Endometrium (tissue), 2 donors: ENCODE results near the gene R3HDM2.
"Not testable (repeated sequence)": the region's sequence is repeated elsewhere in the genome, so short reads cannot be mapped to it uniquely, and the experiment has no call there.

Experiments
- FAIRE-seq: peaks from 2 replicates; lab custom pipeline; 2012; peaks lifted over from hg19 to GRCh38; lab: Jason Lieb, UNC
- donor health status: control.
- donor health status: control.

Gene R3HDM2

DNA sequence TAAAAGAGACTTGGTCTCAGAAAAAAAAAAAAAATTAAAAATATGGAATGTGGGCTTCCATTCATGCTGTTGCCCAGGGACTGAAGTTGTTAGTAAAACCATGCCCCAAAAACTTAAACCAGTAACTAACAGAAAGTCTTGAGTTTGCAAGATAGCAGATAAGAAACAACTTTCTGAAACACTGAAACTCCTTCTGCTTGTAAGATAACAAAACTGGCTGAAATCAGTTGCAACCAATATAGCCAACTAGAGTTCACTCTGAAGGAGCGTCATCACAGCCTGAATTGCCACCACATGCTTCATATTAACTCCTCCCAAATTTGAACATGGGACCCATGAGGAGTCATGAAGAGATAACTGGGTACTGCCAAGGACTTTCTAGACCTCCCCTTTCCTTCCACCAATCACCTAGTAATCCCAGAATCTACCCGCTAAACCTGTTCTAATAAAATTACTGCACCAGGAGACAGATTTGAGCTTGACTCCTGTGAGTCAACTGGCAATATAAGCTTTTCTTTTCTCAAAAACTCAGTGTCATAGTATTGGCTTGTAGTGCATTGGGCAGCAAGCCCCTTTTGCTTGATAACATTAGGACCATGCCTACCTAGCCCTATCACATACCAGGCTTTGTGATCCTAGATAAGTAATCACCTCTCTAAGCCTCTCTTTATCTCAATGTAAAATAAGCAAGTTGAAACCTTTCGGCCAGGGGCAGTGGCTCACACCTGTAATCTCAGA lies 53.6 kb downstream of the R3HDM2 start:
- FAIRE-seq: no peak

DNA sequence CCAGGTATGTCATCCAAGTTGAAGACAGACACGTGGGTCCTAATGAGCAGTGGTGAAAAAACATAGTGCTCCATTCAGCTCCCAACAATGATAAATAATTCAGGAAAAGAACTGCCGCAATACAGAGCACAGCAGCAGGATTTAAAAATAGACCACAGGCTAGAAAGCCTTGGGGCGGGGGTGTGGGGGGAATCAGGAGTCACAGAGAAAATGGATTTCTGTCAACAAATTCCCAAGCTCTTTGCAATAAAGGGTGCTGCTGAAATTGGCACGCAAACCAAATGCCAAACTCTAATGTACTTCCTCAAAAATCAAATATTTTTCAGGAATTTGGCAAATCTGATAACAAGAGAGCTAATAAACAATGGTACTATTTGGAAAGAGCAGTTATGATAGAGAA lies 58.6 kb downstream of the R3HDM2 start:
- FAIRE-seq: no peak

DNA sequence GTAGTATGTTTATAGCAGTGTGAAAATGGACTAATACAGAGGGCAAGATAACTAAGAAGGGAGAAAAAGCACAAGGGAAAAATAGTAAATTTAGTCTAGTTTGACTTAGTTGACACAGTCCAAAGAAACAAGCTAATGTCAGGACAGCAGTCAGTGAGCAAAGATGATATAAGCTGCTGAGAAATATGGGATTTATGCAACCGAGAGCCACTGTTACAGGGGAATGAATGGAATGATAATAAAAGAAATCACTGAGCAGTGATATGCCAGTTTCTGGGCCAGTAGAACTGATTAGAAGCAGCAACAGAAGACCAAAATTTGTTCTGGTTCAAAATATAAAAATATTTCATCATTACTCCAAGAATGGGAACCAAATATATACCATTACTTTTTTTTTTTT lies 60.1 kb downstream of the R3HDM2 start:
- FAIRE-seq: no peak

DNA sequence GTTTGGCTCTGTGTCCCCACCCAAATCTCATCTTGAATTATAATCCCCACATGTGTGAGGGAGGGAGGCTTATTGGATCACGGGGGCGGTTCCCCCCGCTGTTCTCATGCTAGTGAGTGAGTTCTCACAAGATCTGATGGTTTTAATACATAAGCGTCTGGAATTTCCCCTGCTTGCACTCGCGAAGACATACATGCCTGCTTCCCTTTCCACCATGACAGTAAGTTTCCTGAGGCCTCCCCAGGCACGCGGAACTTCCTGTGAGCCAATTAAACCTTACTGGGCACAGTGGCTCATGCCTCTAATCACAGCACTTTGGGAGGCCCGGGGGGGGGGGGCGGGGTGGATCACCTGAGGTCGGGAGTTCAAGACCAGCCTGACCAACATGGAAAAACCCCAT lies 60.8 kb downstream of the R3HDM2 start:
- no peak for FAIRE-seq

DNA sequence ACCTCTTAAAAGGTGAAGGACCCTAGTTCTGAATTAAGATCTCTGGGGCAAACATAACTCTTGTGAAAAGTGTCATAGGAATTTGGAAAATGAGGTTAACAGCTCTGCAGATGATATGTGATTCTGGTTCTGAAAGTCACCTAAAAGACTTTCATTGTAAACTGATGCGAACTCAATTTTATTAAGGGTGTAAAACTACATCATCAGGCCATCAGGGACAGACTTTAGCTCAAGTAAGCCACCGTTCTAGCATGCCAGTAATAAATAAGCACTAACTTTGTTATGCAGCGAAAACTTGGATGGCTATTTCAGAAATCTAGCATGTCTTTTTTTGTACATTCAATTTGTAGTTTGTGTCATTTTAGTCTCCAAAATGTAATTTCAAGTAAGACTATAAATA lies 61.6 kb downstream of the R3HDM2 start:
- FAIRE-seq: no peak

DNA sequence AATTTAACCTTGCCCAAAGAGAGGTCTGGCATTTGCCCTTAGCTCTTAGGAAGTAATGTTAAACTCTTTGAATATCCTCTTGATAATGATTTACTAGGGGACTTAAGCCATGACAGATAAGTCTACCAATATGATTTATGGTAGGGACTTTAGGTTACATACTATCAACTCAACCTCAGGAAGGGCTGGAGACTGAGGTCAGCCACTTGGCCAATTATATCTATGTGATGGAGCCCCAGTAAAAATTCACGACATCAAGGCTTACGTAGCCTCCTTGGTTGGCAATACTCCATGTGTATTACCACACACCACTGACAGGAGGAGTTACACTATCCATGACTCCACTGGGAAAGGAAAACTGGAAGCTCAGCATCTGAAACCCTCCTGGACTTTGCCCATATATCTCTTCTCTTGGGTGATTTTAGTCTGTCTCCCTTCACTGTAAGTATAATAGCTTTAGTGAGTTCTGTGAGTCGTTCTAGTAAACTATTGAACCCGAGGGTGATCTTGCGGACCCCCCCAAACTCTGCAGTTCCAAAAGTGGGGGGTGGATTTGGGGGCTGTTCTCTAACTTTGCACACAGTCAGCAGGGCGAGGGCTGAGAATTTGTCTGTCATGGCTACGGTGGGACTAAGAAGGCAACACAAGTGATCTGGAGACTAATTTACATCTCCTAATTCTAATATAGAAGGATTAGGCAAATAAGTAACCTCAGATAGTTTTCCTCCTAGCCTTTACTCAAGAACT lies 62.3 kb downstream of the R3HDM2 start:
- FAIRE-seq: no peak

DNA sequence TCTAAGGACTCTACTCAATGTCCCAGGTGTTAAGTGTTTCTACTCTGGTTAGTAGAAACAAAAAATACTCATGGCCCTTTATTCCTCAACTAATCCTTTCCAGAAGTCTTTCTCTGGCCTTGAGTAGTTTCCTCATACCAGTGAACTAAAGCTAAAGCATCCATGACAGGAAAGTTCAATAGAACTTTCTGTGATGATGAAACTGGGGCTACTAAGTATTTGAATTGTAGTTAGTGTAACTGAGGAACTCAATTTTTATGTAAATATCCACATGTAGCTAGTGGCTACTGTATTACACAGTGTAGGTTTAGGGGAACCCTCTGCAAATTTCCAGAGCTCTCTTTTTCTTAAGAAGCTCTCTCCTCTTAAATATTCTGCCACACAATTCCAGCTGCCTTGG lies 63.7 kb downstream of the R3HDM2 start:
- no peak for FAIRE-seq

DNA sequence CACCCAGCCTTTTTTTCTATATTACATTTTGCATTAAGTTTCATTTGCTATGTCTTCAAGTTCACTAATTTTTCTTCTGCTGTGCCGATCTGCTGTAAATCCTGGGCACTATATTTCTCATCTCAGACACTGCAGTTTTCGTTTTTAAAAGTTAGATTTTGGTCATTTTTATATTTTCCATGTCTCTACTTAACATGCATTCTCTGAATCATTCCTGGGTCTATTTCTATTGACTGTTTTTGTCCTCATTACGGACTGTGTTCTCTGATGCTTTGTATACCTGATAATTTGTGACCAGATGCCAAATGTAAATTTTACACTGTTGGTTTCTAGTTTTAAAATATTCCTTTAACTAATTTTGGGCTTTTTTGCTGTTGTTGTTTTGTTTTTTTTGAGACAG lies 64.5 kb downstream of the R3HDM2 start:
- no peak for FAIRE-seq

DNA sequence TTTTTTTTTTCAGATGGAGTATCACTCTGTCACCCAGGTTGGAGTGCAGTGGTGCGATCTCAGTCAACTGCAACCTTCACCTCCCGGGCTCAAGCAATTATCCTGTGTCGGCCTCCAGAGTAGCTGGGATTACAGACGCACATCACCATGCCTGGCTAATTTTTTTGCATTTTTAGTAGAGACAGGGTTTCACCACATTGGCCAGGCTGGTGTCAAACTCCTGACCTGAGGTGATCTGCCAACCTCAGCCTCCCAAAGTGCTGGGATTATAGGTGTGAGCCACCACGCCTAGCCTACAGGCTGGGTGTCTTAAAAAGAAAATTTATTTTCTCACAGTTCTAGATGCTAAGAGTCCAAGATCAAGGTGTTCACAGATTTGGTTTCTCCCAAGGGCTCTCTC lies 66.7 kb downstream of the R3HDM2 start:
- FAIRE-seq: not testable (repeated sequence)

DNA sequence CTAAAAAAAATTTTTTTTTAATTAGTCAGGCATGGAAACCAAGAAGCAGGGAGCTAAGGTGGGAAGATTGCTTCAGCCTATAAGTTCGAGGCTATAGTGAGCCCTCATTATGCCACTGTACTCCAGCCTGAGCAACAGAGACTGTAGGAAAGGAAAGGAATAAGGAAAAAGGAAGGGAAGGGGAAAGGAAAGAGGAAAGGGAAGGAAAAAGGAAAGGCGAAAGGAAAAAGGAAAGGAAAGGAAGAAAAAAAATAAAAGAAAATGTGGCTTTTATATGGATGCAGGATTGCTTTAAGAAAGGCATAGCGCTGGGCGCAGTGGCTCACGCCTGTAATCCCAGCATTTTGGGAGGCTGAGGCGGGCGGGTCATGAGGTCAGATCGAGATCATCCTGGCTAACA lies 70.4 kb downstream of the R3HDM2 start:
- no peak for FAIRE-seq

DNA sequence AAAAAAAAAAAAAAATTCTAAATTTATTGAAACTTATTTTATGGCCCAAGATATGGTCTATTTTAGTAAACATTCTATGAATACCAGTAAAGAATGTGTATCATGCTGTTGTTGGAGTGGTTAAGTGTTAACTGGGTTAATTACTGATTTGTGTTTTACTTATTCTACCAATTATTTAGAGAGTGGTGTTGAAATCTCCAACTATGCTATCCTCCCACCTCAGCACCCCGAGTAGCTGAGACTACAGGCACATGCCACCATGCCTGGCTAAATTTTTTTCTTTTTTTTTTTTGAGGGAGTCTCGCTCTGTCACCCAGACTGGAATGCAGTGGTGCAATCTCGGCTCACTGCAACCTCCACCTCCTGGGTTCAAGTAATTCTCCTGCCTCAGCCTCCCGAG lies 72.2 kb downstream of the R3HDM2 start:
- FAIRE-seq: no peak

DNA sequence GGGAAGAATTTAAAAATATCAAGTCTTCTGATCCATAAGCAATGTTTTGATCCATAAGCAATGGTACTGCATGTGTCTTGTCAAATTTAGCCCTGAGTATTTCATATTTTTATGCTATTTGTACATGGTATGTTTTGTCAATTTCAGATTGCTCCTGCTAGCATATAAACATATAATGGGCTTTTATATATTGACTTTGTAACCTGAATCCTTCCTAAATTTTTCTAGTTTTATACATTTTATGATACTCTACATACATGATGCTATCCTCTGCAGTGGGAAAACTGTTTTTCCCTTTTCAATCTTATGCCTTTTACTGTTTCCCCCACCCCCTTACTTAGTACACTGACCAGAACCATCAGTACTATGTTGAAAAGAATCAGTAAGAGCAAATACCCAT lies 75.1 kb downstream of the R3HDM2 start:
- no peak for FAIRE-seq

DNA sequence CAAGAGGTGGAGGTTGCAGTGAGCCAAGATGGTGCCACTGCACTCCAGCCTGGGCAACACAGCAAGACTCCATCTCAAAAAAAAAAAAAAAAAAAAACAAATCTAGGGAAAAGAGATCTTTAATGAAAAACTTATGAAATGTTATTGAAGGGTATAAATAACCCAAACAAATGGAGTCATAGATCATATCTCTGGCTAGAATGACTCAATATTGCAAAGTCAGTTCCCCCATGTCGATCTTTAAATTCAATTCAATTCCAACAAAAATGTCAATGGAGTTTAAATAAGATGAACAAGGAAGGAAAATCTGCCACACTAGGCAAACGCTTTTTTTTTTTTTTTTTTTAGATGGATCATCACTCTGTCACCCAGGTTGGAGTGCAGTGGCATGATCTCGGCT lies 78.7 kb downstream of the R3HDM2 start:
- no peak for FAIRE-seq

DNA sequence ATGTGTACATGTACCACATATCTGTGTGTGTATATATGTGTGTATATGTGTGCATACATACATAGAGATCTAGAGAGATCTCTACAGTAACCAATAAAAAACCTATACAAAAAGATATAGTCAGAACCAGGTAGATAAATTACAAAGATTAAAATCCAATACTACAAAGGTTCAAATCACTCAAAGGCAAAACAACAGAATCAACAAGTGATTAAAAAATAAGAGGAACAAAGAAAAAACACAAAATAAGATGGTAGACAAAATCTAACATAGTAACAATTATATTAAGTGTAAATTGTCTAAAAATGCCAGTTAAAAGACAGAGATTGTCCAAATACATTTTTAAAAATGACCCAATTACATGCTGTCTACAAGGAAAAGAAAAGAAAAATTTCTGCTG lies 83.6 kb downstream of the R3HDM2 start:
- FAIRE-seq: no peak

DNA sequence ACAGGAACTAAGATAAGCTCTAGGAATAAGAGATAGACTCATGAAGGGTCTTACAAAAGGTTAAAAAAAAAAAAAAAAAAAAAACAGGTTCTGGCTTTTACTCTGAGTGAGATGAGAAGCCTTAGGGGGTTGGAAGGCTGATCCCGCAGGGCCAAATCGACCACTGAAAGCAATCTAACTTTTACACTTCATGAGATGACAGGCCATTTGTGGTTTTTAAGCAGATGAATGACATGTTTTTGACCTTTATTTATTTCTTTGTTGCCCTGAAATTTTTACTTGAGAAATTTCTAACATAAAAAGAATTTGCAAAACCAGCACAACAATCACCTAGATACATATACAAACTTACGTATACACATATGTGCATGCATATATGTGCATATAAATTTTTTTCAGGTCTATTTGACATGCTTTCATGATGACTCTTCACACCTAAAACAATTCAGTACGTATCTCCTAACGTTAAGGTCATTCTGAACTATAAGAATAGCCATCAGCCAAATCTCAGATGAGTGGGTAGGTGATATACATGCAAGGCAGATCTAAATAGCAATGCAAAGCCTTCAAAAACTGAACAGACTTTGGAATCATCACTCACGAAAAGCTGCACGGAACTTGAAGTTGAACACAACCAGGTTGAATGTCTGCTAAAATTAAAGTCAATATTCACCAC lies 87.0 kb downstream of the R3HDM2 start:
- no peak for FAIRE-seq

DNA sequence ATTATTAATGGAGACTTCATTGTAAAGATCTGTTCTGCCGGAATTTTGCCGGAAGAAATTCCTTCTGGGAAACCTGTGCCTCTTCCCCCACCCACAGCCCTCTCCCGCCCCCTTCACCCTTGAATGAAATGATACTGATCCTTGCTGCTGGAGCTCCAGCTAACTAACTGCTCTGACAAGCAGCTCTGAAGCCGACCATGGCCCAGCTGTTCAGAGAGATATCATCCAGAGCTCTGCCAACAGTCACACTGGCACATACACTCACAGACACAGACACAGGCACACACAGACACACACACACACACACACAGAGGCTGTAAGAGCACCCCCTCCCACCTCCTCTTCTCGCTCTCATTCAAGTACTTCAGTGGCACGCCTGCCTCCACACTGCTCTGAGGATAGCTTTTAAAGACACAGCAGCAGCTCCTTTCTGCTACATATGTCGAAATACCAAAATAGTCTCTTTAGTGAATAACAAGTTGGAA lies 88.6 kb downstream of the R3HDM2 start:
- no peak for FAIRE-seq

DNA sequence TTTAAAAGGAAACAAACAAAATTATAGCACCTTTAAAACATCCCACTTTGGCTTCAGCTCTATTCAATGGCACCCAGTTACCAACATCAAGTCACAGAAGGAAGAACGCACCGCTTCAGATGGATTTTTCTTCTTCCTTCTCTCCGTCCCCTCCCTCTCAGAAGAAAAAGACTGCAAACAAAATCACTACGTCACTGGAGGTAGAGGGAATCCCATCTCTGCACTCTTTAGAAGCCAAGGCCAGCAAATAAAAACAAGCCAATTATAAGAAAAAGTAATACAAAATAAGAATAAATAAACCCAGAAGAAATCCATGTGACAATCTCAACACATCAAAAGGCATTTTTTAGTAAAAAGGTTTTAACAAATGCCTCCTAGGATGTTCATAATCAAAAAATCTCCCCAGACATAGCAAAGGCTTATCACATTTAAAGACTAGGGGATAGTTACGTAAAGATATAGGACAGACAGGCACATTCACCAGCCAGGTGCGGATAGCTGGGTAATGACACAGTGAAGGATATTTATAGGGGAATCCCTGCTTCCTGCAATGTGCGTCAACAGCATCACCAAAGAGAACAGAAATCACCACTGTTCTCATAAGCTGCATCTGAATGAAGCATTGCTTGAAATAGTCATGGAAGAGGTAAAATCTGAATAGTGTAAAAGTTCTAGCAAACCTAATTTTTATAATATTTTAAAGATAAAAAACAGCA lies 89.4 kb downstream of the R3HDM2 start:
- no peak for FAIRE-seq

DNA sequence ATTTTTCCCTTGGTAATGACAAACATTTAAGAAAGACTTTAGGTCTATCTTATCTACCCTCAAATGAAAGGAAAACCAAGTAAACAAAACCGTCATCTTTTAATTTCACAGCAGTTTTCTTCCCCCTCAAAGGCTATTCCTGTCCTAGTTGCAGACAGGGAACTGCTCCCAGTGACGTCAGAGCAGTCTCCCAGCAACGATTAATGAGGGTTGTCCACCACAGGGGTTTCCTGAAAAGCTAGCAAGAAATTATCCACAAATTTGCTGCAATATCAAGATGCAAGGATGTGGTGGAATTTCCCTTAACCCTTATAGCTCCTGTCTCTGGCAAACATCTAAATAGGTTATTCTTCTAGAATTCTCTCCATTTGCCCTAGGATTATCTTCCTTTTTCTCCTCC lies 90.7 kb downstream of the R3HDM2 start:
- FAIRE-seq: peak; percentile 46

DNA sequence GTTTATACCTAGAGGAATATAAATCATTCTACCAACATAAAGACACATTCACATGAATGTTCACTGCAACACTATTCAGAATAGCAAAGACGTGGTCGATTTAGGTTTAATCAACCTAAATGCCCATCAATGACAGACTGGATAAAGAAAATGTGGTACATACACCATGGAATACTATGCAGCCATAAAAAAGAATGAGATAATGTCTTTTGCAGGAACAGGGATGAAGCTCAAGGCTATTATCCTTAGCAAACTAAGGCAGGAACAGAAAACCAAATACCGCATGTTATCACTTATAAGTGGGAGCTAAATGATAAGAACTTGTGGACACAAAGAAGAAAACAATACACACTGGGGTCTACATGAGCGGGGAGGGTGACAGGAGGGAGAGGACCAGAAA lies 94.5 kb downstream of the R3HDM2 start:
- not testable (repeated sequence) for FAIRE-seq

DNA sequence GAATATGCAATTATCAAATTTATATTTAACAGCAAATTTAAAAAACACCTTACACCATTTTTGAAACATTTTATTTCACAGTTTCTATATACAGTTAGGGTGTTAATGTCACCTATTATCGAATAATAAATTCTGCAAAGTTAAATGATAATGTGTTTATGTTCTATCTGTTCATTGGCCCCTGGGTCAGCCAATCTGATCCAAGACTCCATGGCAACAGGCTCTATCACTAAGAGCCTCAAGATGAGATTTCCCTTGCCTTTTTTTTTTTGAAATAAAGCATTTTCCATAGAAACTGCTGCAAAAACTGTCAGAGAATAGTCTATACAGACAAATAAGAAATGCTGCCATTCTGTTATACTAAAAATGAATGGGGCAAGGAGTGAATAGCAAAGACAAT lies 96.6 kb downstream of the R3HDM2 start:
- FAIRE-seq: no peak

DNA sequence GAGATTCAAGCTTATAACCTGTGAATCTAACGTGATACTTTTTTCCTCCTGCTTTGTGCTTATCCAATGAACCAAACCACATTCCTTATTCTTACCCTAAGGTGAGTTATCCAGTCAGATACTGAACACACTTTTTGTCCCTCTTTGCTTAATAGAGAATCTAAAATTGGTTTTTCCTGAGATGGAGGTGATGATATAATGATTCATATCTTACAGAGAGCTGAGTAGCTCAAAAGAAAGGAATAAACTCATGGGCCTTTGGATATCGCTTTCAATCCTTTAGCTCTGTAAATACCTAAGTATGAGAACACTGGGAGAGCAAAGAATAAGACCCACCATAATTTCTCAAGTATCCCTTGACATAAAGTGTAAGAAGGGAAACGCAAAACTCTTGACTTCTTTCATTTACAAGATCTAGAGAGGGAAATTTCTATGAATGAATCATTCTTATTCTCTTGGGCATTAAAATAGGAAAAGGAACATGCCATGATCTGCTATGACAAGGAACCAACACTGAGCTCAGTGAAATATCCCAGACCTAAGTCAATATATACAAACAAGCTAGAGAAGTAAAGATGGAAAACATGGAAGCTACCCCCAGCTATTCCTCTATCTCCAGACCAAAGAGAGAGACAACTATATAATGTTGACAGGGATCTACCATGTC lies 98.1 kb downstream of the R3HDM2 start:
- no peak for FAIRE-seq

DNA sequence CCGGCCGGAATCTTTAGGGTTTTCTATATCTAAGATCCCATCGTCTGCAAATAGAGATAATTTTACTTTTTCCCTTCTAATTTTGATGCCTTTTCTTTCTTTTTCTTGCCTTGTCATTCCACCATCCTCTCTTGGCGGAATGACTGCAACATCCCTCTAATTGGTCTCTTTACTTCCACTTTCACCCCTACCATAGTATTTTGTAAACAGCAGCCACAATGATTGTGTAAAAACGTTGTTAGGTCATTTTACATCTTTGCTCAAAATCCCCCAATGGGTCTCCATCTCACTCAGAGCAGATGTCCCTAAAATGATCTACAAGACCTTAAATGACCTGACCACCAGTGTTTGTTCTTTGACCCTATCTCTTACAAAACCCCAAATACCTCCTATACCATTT lies 99.9 kb downstream of the R3HDM2 start:
- FAIRE-seq: no peak
